ENCODE measurements around the gene EID2.
A peak's percentile ranks its signal among the peaks of the same experiment; 100 is the strongest.

The EID2 gene, protein sequence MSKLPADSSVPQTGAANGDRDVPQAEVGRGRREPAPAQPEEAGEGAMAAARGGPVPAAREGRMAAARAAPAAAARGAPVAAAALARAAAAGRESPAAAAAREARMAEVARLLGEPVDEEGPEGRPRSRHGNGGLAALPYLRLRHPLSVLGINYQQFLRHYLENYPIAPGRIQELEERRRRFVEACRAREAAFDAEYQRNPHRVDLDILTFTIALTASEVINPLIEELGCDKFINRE

DNA sequence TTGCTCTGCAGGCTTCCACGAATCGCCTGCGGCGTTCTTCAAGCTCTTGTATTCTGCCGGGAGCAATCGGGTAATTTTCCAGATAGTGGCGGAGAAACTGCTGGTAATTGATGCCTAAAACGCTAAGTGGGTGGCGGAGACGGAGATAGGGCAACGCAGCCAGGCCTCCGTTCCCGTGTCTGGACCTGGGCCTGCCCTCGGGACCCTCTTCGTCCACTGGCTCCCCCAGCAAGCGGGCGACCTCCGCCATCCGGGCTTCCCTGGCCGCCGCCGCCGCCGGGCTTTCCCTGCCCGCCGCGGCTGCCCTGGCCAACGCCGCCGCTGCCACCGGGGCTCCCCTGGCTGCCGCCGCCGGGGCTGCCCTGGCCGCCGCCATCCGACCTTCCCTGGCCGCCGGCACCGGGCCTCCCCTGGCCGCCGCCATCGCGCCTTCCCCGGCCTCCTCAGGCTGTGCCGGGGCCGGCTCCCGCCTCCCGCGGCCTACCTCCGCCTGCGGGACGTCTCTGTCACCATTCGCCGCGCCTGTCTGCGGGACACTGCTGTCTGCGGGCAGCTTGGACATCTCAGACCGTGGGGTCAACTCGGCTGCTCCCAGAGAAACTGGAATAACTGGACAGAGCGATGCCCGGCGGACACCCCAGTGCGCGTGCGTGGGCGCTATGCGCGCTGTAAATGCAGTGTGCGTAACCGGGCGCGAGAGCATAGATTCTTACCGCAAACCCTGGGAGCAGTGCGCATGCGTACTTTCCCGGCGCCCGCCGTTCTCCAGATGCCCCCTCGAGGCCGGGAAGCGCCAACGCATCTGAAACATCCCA is at the start of gene EID2:
Gene EID2 (minus strand): TSS at position 644 of the 815 bp plus-strand sequence. CDS start 82 bp downstream, at position 562.
- DNase-seq (ENCODE audit: low read depth in 3 of 3) = peak; percentile 92 to 95 (median 93)

GRCh38 chr19:39588066-39588465 is 48.1 kb upstream of the EID2 start:
- DNase-seq (ENCODE audit: low read depth in 3 of 3) = no peak

DNA sequence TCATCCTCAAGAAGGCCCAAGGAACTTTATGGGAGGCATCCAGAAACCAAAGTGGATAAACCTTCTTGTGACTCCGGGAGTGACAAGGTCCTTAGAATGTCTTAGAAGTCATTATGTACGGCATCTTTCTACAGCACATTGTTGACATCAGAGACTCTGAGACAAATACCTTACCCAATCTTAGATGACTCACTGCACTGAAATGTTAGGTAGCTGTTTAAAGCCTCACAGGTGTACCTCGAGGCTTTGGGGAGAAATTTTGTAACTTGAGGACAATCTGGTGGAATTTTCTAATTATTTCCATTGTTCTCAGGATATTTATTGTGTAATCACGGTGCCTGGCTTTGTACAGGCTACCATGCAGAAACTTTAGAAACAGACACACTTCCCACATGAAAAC is 47.5 kb upstream of the EID2 start:
- DNase-seq (ENCODE audit: low read depth in 3 of 3) = no peak

DNA sequence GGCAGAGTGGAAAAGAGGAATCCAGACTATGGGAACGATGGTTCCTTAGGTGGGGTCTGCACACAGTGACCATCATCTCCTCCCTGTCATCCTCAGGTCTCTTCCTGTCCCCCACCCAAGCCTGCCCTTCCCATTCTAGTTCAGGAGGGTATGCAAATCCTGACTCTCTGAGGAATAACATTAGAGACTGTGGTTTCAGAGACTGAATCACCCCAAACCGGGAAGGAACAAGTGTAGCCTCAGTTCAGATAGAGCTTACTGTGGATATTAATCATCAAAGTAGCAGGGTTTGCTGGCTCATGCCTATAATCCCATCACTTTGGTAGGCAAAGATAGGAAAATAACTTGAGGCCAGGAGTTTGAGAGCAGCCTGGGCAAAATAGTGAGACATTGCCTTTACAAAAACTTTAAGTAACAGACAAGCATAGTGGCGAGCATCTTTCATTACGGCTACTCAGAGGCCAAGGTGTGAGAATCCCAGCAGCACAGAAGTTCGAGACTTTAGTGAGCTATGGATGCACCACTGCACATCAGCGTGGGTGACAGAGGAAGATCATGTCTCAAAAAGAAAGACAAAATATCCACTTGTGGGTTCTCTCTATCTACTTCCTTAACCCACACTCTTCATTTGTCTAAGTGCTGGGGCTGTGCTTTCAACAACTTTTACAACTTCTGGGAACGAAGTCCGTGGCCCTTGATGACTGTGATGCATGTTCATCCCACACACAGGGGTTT is 43.1 kb upstream of the EID2 start:
- peak in 1 of 3 experiments; percentile 4 for DNase-seq (ENCODE audit: low read depth in 3 of 3)

DNA sequence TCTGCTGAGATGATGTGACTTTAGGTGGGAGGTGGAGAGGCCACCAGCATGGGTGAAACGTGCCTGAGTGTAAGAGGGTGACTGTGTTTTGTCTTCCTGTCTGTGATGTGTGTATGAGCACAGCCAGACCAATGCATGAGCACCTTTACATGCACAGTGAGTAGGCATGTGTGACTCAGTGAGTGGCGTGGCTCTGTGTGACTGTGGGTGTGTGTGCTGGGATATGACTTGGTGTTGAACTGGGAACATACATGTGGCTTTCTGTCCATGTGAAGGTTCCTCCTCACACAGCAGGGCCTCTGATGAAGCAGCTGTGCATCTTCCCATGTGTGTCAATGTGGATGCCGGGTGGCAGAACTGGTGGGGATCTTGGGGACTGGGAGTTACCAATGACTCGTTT is 42.5 kb upstream of the EID2 start:
- peak in 1 of 3 experiments; percentile 27 for DNase-seq (ENCODE audit: low read depth in 3 of 3)

DNA sequence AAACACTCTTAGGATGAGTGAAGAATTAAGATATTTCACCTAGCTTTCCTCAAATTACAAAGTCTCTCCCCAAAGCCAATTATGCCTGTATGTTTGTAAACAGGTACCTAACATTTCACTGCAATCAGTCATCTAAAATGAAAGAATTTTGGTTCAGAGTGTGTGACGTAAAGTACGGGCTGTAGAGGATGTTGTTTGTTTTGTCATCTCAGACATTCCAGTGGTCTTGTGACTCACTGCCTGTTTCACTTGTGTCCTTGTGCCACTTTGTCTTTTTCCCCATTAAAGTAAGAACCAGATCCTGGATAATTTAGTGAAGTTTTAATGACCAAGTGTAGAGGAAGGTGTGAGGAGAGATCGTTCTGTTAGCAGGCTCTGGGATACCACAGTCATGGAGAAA is 28.6 kb upstream of the EID2 start:
- DNase-seq (ENCODE audit: low read depth in 3 of 3) = no peak

- no peak for DNase-seq (ENCODE audit: low read depth in 3 of 3)
Measured at GRCh38 chr19:39566064-39566463, 26.1 kb upstream of the EID2 start.

DNA sequence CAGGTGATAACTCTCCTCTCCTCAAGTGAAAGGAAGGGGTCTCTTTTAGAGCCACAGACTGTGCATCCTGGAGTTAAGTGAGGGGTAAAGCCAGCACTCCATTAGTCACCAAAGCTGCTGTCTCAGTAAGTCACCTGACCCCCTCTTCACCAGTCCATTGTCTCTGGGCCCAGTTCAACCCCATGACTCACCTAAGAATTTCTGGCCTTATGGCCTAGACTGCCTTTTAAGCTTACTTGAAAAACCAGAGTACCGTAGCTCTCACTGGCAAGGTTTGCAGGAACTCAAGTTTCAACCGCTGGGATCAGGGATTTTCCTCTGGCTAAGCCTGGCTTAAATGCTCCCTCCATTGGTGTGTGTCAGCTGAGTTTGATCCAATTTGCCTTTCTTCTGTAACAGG is 23.4 kb upstream of the EID2 start:
- DNase-seq (ENCODE audit: low read depth in 3 of 3) = no peak

DNA sequence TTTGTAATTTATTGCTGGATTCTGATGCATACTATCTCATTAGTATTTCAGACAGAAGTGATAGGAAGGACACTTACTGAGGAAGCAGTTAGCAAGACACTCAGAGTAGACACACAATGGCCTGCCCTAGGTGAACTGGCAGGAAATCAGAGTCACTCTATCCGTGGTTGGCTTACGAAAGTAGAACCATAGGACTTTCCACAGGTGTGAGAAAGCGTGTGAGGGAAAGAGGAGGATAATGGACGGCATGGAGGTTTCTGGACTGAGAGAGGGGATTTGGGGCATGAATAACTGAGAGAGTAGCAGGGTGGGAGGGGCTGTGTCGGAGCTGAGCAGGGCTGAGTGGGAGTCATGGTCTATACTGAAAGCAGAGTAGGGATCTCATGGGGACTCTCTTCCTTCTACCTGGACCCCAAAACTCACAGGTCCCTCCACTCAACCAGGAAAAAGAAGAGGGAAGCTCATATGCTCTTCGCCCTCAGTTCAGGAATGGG is 18.7 kb upstream of the EID2 start:
- no peak for DNase-seq (ENCODE audit: low read depth in 3 of 3)

- DNase-seq (ENCODE audit: low read depth in 3 of 3) = no peak
Measured at GRCh38 chr19:39557811-39558623, 18.1 kb upstream of the EID2 start.

- DNase-seq (ENCODE audit: low read depth in 3 of 3) = no peak
Measured at GRCh38 chr19:39555883-39556282, 15.9 kb upstream of the EID2 start.

- DNase-seq (ENCODE audit: low read depth in 3 of 3) = no peak
Measured at GRCh38 chr19:39554701-39555311, 14.8 kb upstream of the EID2 start.

GRCh38 chr19:39553082-39553652 is 13.2 kb upstream of the EID2 start:
- no peak for DNase-seq (ENCODE audit: low read depth in 3 of 3)

DNA sequence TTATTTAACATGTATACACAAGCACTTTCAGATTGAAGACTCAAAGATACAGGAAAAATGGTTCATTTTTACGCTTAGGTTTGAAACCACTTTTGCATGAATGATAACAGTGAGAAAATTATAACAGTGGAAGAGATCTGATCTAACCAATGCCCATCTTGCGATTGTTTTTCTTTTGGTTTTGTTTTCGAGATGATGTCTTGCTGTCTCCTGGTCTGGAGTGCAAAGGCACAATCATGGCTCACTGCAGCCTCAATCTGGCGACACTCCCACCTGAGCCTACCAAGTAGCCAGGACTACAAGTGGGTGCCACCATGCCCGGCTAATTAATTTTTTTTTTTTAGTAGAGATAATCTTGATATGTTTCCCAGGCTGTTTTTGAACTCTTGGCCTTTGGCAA is 10.2 kb upstream of the EID2 start:
- DNase-seq (ENCODE audit: low read depth in 3 of 3) = no peak

GRCh38 chr19:39546599-39546998 is 6.6 kb upstream of the EID2 start:
- DNase-seq (ENCODE audit: low read depth in 3 of 3) = no peak

- DNase-seq (ENCODE audit: low read depth in 3 of 3) = no peak
Measured at GRCh38 chr19:39544911-39545310, 5.0 kb upstream of the EID2 start.

DNA sequence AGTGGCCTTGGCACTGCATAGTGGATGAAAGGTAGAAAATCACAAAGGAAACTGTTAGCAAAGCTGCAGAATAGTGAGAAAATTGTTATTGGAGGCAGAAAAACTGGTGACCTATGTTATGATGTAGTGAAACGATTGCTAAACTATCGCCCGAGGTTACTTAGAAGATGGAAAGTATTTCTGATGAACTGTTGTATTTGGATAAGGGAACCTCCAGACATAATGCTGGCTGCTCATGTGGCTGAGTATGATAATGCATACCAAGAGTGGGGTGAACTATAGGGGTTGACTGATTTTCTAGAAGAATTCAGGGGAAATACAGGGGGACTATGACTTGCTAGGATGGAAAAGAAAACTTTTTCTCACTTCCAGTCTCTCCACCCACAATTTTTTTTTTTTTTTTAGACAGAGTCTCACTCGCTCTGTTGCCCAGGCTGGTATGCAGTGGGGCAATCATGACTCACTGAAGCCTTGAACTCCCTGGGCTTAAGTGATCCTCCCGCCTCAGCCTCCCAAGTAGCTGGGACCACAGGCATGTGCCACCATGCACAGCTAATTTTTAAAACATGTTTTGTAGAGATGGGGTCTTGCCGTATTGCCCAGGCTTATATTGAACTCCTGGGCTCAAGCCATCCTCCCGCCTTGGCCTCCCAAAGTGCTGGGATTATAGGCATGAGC is 4.4 kb upstream of the EID2 start:
- DNase-seq (ENCODE audit: low read depth in 3 of 3) = no peak

GRCh38 chr19:39543477-39543857 is 3.5 kb upstream of the EID2 start:
- DNase-seq (ENCODE audit: low read depth in 3 of 3) = no peak

- DNase-seq (ENCODE audit: low read depth in 3 of 3) = no peak
Measured at GRCh38 chr19:39542206-39542605, 2.2 kb upstream of the EID2 start.

DNA sequence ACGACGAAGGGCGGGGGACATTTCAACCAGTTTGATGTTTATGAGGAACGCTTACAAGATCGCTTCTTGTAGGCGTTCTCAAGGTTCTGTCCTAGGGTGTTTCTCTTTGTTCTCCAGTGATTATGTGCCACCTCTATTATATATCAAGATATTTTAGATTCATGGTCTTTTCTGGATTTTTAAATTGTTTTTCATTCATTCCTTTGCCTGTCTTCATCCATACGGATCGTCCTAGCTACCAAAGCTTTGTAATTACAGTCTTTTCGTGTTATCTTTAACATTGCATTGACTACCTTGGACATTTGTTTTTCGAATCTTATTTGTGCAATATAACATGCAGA is 342 bp upstream of the EID2 start:
- DNase-seq (ENCODE audit: low read depth in 3 of 3) = no peak

GRCh38 chr19:39539165-39539517 is 820 bp downstream of the EID2 start:
- DNase-seq (ENCODE audit: low read depth in 3 of 3) = no peak
